GM10248 (cell line): ENCODE measurements around the gene ADGRG3.

Experiments
- CTCF ChIA-PET: fragments of 300-600 bp; sonication (Branson Sonifier 250); formaldehyde crosslinking; extraction: SDS; loops from one replicate; lab custom pipeline; 2021; ENCODE audit warnings: antibody characterized with exemption; lab: Yijun Ruan, JAX
- POLR2A ChIA-PET: fragments of 350-650 bp; sonication (Branson Sonifier 250); formaldehyde crosslinking; extraction: SDS; loops from one replicate; lab custom pipeline; 2020; ENCODE audit warnings: antibody characterized with exemption; lab: Yijun Ruan, JAX
- DNase-seq: peaks from one replicate; pipeline ENCODE4 v3.0.0; 2012; ENCODE audit errors: extremely low spot score
- TF ChIP-seq, protein P1 (sequence below): IDR thresholded peaks from 2 replicates; pipeline ENCODE4 v1.5.1; 2012; ENCODE audit warnings: mild to moderate bottlenecking, low read depth; ENCODE audit errors: extremely low read depth, missing control alignments, control extremely low read depth

ADGRG3 gene

DNA sequence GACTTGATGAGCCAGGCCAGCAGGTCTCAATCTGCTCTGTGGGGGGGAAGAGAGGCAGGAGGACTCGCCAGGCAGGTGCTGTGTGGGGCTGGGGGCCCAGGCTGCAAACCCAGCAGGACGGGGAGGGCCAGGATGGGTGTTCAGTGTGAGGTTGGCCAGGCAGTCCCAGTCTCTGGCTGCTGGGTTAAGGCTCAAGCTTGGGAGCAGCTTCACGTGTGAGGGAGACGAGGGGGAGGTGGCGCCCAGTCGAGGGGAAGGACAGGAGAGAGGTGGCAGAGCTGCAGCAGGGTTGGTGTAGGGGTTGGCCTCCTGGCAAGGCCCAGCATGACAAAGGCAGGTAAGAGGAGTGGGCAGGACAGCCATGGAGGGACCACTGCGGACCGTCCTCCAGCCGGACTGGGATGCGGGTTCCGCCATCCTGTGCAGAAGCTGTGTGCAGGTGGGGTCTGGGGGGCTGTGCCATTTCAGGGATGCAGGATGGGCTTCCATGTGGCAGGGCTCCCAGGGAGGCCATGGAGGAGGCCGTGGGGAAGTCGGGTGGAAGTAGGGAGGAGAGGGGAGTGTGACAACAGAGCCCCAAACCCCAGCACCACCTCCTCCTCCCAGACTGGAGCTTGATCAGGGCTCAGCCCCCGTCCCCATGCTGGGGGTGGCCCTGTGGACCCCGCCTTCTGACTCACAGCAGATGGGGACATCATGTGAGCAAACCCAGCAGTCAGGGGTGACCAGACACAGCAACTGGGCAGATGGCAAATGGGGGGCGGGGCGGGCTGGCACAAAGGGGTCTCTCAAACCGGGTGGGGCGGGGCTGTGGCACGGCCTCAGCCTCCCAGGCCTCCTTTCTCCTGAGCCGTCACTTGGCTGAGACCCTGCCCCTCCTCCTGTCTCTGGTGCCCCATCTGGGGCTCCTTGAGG is 36.9 kb upstream of the ADGRG3 start:
- DNase-seq: no peak
- ChIA-PET CTCF (interaction anchor here (1.0 to 2.2 kb wide), 6 partner anchors 11 to 55 kb away, joined by 3 to 14 read pairs (median 5); no protein-coding TSS in a partner anchor), POLR2A (no interaction called here)
- TF ChIP-seq, protein P1, sequence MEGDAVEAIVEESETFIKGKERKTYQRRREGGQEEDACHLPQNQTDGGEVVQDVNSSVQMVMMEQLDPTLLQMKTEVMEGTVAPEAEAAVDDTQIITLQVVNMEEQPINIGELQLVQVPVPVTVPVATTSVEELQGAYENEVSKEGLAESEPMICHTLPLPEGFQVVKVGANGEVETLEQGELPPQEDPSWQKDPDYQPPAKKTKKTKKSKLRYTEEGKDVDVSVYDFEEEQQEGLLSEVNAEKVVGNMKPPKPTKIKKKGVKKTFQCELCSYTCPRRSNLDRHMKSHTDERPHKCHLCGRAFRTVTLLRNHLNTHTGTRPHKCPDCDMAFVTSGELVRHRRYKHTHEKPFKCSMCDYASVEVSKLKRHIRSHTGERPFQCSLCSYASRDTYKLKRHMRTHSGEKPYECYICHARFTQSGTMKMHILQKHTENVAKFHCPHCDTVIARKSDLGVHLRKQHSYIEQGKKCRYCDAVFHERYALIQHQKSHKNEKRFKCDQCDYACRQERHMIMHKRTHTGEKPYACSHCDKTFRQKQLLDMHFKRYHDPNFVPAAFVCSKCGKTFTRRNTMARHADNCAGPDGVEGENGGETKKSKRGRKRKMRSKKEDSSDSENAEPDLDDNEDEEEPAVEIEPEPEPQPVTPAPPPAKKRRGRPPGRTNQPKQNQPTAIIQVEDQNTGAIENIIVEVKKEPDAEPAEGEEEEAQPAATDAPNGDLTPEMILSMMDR: no peak

DNA sequence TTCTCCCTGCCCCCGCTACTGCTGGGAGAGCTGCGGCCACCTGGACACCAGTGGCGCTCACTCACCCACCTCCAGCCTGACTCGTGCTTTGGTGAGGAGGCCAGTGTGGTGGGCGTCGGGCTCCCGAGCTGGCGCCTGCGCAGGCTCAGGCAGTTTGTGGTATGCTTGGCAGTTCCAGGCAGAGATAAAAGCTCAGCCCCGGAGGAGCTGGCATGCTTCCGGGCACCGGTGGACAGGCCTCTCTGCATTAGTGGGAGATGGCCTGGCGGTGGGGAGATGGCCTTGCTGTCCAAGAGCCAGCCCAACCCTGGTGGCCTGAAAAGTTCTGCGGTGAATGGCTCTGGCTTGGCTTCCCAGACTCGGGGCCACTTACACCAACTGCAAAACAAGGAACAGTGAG is 35.5 kb upstream of the ADGRG3 start:
- POLR2A ChIA-PET: no interaction called here
- TF ChIP-seq, protein P1: no peak
- CTCF ChIA-PET: interaction anchor here (1.3 to 9.4 kb wide), 3 partner anchors 8 to 32 kb away, joined by 4 to 117 read pairs (median 6); no protein-coding TSS in a partner anchor
- no peak for DNase-seq

DNA sequence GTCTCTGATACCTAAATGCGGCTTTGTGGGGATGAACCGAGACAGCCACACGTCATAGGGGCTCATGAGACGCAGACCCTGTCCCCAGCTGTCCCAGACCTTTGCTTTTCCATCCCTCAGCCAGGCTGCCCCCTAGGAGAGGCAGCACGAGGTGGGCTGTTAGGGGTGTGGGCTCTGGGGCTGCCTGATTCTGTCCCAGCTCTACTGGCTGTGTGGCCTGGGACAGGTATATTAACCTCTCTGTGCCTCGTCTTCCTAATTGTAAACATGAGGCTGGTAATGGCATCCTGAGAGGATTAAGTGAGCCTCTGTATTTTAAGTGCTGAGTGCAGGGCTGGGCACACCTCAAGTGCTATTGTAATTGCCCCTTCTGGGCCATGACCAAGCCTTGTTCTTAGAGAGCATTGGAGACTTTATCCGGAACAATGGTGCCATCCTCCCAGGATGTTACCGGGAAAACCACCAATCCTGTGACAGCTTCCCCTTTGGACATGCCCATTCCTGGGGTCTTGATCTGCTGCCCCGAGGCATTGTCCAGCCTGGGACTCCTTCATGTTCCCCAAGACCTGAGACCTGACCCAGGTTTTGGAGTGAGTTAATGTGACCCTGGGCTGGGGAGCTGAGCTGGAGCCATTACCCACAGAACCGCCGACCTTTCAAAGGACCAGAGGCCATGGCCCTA is 34.6 kb upstream of the ADGRG3 start:
- DNase-seq: no peak
- TF ChIP-seq, protein P1: no peak
- ChIA-PET CTCF (interaction anchor here (1.1 to 9.4 kb wide), 5 partner anchors 9 to 57 kb away, joined by 4 to 117 read pairs (median 6); no protein-coding TSS in a partner anchor), POLR2A (no interaction called here)

DNA sequence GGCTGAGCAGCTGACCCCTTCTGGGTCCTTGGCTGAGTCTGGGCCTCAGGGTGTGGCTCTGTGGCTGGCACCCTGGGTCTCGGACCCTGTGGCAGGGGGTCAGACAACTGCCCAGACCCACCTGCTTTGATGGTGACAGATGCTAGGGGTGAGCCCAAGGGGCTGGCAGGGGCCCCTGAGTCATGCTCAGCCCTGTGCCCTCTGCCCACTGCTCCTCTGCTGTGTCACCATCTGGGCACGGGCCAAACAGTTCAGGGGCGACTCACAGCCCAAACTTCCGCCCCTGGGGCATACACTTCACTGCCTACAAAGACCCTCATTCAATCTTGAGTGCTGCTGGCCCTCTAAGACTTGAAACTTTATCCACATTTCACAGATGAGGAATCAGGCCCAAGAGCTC is 33.9 kb upstream of the ADGRG3 start:
- DNase-seq: no peak
- ChIA-PET CTCF (interaction anchor here (1.1 to 9.4 kb wide), 4 partner anchors 15 to 58 kb away, joined by 4 to 117 read pairs (median 6); no protein-coding TSS in a partner anchor), POLR2A (no interaction called here)
- TF ChIP-seq, protein P1: no peak

DNA sequence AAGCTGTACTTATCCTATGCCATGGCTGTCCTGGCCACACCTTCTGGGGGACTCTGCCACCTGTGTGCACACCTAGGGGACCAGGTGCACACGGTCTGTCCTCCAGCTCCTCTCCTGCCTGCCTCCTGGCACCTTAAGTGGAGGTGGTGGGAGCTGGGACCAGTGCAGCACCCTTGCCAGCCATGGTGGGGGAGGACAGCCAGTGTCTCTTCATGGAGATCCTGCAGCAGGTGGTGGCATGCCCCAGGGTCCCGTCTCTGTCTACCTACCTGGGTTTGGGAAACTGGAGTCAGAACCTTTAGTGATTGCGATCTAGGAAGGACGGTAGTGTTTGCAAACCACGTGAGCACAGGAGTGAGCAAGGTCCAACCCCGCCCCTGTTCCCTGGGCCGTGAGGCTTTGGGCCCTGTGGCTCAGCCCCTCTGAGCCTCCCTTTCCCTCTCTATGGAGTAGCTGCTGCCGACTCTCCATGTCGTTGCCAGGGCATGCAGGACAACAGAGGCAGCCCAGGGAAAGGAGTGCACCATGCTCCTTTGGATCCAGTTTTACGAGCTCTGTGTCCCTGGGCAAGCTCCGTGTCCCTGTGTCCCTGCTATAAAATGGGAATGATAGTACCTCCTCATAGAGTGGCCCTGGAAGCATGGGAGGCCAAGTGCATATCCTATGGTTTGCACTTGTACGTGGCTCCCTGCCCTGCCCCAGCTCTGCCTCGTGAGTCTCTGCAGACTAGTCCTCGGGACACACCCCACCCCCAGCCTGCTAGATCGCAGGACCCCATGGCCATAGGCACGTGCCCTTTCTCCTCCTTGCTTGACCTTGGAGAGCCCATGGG is 32.6 kb upstream of the ADGRG3 start:
- TF ChIP-seq, protein P1: no peak
- POLR2A ChIA-PET: interaction anchor here (1.5 kb wide), 1 partner anchor 26 kb away, joined by 3 read pairs; no protein-coding TSS in a partner anchor
- CTCF ChIA-PET: interaction anchor here (1.2 to 9.4 kb wide), 7 partner anchors 12 to 59 kb away, joined by 3 to 117 read pairs (median 8); no protein-coding TSS in a partner anchor
- no peak for DNase-seq

DNA sequence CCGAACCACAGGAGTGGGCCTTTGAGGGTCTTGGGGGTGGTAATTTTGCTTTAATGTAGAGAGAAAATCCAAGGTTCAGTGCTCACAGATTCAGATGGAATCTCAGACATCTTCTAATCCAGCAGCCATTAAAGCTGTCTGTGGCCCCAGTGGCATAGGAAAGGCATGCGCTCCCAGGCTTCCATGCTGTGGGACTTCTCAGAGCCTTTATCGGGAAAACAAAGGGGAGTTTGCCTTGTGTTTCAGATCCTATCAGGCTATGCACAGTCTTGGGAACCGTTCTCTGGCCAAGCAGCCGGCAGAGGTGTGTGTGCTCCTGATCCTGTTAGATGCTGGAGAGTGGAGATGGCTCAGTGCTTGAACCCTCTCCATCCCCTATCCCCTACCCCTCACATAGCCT is 31.9 kb upstream of the ADGRG3 start:
- CTCF ChIA-PET: interaction anchor here (1.3 to 9.4 kb wide), 5 partner anchors 13 to 60 kb away, joined by 3 to 117 read pairs (median 19); no protein-coding TSS in a partner anchor
- TF ChIP-seq, protein P1: no peak
- no peak for DNase-seq
- POLR2A ChIA-PET: interaction anchor here (1.5 kb wide), 1 partner anchor 26 kb away, joined by 3 read pairs; no protein-coding TSS in a partner anchor
